Neural progenitor cell (in vitro differentiated cells): Measurements from ENCODE around the gene LMTK2. TPM values are rescaled to one million over a fixed set of nuclear protein-coding genes. Genes with fewer than 3 reads are reported as not detected.

Experiments used
- DNase-seq: peaks from one replicate; pipeline ENCODE4 v3.0.0-alpha.2; 2016; ENCODE audit warnings: low spot score
- H2AFZ ChIP-seq: fragments of 200-600 bp; sonication (generic); replicated peaks from 2 replicates; pipeline ENCODE4 v1.6.1; 2016; ENCODE audit warnings: antibody characterized with exemption
- H3F3A ChIP-seq: fragments of 200-600 bp; sonication (generic); 2 replicates; pipeline ENCODE4 v1.6.1; 2016; ENCODE audit warnings: antibody characterized with exemption, low read depth
- H3K27ac ChIP-seq: fragments of 200-600 bp; sonication (generic); 2 replicates; pipeline ENCODE4 v1.5.1; 2016; ENCODE audit warnings: mild to moderate bottlenecking
- H3K27me3 ChIP-seq: fragments of 200-600 bp; sonication (generic); 2 replicates; pipeline ENCODE4 v1.6.1; 2016; ENCODE audit warnings: mild to moderate bottlenecking, moderate library complexity
- H3K36me3 ChIP-seq: fragments of 200-600 bp; sonication (generic); 2 replicates; pipeline ENCODE4 v1.5.1; 2016
- H3K4me1 ChIP-seq: fragments of 200-600 bp; sonication (generic); 2 replicates; pipeline ENCODE4 v1.6.1; 2016; ENCODE audit warnings: mixed run types
- H3K4me2 ChIP-seq: fragments of 200-600 bp; sonication (generic); 2 replicates; pipeline ENCODE4 v1.6.1; 2016
- H3K4me3 ChIP-seq: fragments of 200-600 bp; sonication (generic); 2 replicates; pipeline ENCODE4 v1.5.1; 2016
- H3K79me2 ChIP-seq: fragments of 200-600 bp; sonication (generic); 2 replicates; pipeline ENCODE4 v1.6.1; 2016; ENCODE audit warnings: low read depth
- H3K9ac ChIP-seq: fragments of 200-600 bp; sonication (generic); 2 replicates; pipeline ENCODE4 v1.6.1; 2016
- H3K9me3 ChIP-seq: fragments of 200-600 bp; sonication (generic); 2 replicates; pipeline ENCODE4 v1.5.1; 2016; ENCODE audit warnings: low read depth
- H4K20me1 ChIP-seq: fragments of 200-600 bp; sonication (generic); 2 replicates; pipeline ENCODE4 v1.6.1; 2016; ENCODE audit warnings: low read depth
- H3K27ac Mint-ChIP-seq: 3 replicates; pipeline ENCODE4 v1.8.0; 2021; ENCODE audit warnings: mixed read lengths
- H3K27me3 Mint-ChIP-seq: 2 replicates; pipeline ENCODE4 v1.8.0; 2022; ENCODE audit warnings: low read depth, mild to moderate bottlenecking, inconsistent platforms, moderate library complexity, mixed read lengths; ENCODE audit not compliant: insufficient read depth
- H3K36me3 Mint-ChIP-seq: 3 replicates; pipeline ENCODE4 v1.8.0; 2021; ENCODE audit warnings: mixed read lengths
- H3K4me1 Mint-ChIP-seq: 3 replicates; pipeline ENCODE4 v1.8.0; 2021; ENCODE audit warnings: mixed read lengths
- H3K4me3 Mint-ChIP-seq: 3 replicates; pipeline ENCODE4 v1.8.0; 2021; ENCODE audit warnings: mild to moderate bottlenecking, moderate library complexity, mixed read lengths
- H3K9me3 Mint-ChIP-seq: 3 replicates; pipeline ENCODE4 v1.8.0; 2020; ENCODE audit warnings: mixed read lengths
- EZH2 ChIP-seq: fragments of 200-600 bp; sonication (generic); IDR thresholded peaks from 2 replicates; pipeline ENCODE4 v1.6.1; 2017; ENCODE audit warnings: antibody characterized with exemption, mild to moderate bottlenecking, moderate library complexity
- EZH2phosphoT487 ChIP-seq: fragments of 200-600 bp; sonication (generic); IDR thresholded peaks from 2 replicates; pipeline ENCODE4 v1.6.1; 2017; ENCODE audit warnings: antibody characterized with exemption
- total RNA-seq: library from RNA; depleted of rRNA; stranded (reverse); fragments of >200 nt; gene quantifications from 2 replicates; pipeline ENCODE4 v1.2.3, GENCODE V29; 2015; ENCODE audit warnings: low replicate concordance
- TF ChIP-seq, protein P1 (sequence below): fragments of 200-600 bp; sonication (generic); IDR thresholded peaks from 2 replicates; pipeline ENCODE4 v1.5.1; 2017; ENCODE audit warnings: antibody characterized with exemption, mild to moderate bottlenecking

The LMTK2 gene
- total RNA-seq, 1 donor from 2014 or later = 14.1 TPM

DNA sequence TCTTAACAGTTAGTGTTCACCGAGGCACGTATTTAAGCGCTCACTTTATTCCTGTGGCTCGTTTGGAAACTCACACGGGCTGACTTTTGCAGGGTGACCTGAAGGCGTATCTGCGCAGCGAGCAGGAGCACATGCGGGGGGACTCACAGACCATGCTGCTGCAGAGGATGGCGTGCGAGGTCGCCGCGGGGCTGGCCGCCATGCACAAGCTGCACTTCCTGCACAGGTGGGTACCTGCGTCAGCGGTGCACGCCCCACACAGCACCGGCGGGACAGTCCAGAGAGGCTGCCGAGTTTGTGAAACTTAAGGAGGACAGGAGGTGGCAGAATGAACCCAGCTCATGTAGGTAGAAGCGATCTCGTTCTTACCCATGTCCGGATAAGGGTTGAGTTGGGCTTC lies 64.8 kb downstream of the LMTK2 start:
- Mint-ChIP-seq H3K9me3 (no peaks in the 10 kb centered on the region), H3K36me3 (peaks cover 4% of the 10 kb centered on the region), H3K27ac (peak overlapping the region; percentile 65), H3K4me3 (no peak overlapping the region), H3K27me3 (peaks cover 3% of the 10 kb centered on the region), H3K4me1 (peaks cover 20% of the 10 kb centered on the region)
- no peak overlapping the region for H3K4me3 ChIP-seq
- H3K4me2 ChIP-seq = no peak overlapping the region
- H3K4me1 ChIP-seq = no peaks in the 10 kb centered on the region
- H3K36me3 ChIP-seq = peaks cover 4% of the 10 kb centered on the region
- TF ChIP-seq, protein P1, sequence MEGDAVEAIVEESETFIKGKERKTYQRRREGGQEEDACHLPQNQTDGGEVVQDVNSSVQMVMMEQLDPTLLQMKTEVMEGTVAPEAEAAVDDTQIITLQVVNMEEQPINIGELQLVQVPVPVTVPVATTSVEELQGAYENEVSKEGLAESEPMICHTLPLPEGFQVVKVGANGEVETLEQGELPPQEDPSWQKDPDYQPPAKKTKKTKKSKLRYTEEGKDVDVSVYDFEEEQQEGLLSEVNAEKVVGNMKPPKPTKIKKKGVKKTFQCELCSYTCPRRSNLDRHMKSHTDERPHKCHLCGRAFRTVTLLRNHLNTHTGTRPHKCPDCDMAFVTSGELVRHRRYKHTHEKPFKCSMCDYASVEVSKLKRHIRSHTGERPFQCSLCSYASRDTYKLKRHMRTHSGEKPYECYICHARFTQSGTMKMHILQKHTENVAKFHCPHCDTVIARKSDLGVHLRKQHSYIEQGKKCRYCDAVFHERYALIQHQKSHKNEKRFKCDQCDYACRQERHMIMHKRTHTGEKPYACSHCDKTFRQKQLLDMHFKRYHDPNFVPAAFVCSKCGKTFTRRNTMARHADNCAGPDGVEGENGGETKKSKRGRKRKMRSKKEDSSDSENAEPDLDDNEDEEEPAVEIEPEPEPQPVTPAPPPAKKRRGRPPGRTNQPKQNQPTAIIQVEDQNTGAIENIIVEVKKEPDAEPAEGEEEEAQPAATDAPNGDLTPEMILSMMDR = no peak
- TF ChIP-seq EZH2phosphoT487 = no peak
- no peak for TF ChIP-seq EZH2
- no peaks in the 10 kb centered on the region for H3F3A ChIP-seq
- no peaks in the 10 kb centered on the region for H3K9me3 ChIP-seq
- no peak overlapping the region for H2AFZ ChIP-seq
- no peaks in the 10 kb centered on the region for H3K79me2 ChIP-seq
- no peak for DNase-seq
- no peak overlapping the region for H3K9ac ChIP-seq
- H4K20me1 ChIP-seq = peaks cover 13% of the 10 kb centered on the region
- H3K27ac ChIP-seq = no peak overlapping the region
- no peaks in the 10 kb centered on the region for H3K27me3 ChIP-seq

DNA sequence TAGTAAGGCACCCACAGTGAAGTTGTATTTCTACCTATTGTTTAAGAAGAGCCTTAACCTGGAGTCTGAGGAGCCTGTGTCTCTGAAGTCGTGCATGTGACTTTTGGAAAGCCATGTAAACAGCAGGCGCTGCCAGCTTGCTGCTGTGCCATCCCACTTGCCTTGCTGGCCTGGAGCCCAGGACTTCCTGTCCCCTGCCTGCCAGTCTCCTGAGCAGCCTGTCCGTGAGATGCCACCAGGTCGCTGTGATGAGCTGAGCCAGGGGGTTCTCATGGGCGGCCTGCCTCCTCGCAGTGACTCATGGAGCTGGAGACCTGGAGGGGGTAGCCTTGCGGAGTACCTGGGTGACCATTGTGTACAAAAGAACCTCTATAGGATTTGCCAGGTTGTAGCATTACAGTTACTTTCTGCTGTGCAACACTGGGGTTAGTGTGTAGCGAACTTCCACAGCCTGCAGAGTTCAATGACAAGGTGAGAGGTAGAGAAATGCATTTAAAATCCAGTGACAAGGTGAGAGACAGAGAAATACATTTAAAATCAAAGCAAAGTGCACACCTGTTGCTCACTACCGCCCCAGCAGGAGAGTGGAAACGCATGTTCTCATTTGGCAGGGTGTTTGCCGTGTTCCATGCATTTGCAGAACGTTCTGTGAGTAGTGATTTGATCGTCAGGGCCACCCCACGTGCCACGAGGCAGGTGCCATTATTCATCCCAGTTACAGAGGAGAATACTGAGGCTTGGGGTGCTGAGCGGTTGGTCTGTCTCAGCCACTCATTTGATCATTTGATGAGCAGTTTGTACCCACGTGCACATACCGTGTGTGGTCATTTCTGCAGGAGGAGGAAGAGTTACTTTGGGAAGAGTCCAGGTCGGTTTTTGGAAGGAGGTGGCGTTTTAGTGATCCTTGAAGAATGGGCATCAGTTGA lies 67.9 kb downstream of the LMTK2 start:
- no peaks in the 10 kb centered on the region for H3K4me1 ChIP-seq
- no peak overlapping the region for H3K4me2 ChIP-seq
- no peak overlapping the region for H3K4me3 ChIP-seq
- no peaks in the 10 kb centered on the region for H3K79me2 ChIP-seq
- no peaks in the 10 kb centered on the region for H4K20me1 ChIP-seq
- H3K4me1 Mint-ChIP-seq = peaks cover 16% of the 10 kb centered on the region
- no peaks in the 10 kb centered on the region for H3K9me3 Mint-ChIP-seq
- H3K36me3 Mint-ChIP-seq = peaks cover 4% of the 10 kb centered on the region
- no peak for DNase-seq
- H2AFZ ChIP-seq = no peak overlapping the region
- peaks cover 3% of the 10 kb centered on the region for H3K27me3 Mint-ChIP-seq
- no peaks in the 10 kb centered on the region for H3K27me3 ChIP-seq
- H3K9ac ChIP-seq = no peak overlapping the region
- no peaks in the 10 kb centered on the region for H3F3A ChIP-seq
- H3K27ac Mint-ChIP-seq = no peak overlapping the region
- TF ChIP-seq EZH2 (no peak), EZH2phosphoT487 (no peak)
- TF ChIP-seq, protein P1 = no peak
- H3K27ac ChIP-seq = no peak overlapping the region
- no peak overlapping the region for H3K4me3 Mint-ChIP-seq
- no peaks in the 10 kb centered on the region for H3K9me3 ChIP-seq
- H3K36me3 ChIP-seq = peaks cover 4% of the 10 kb centered on the region

DNA sequence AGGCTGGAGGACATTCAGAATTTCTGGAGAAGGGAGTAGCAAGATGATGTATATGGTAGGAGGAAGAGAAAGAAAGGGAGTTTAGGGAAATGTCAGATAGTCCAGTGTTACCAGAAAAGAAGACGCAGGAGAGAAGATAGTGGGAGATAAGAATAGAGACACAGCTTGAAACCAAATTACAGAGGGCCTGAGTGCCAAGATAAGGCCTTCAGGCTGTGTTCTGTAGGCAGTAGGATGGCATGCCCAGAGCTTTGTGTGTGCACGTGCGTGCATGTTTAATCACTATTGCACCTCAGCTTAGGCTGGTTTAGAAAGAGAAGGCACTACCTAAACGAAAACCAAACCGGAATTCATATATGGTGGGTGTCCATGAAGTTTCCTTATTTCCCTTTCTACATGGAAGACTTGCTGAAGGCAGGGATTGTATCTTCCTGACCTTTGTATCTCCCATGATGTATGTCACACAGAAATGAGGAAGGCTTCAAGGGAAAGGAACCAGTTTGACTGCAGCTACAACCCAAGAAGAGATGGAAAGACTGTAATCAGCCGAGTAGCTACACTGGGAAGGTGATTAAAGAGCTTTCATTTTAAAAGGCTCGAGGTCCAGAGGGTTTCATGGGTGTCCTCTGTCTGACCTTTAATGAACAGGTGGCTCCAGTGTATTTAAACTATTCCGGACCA lies 68.7 kb downstream of the LMTK2 start:
- H3K27ac ChIP-seq = no peak overlapping the region
- H3K27me3 Mint-ChIP-seq = peaks cover 3% of the 10 kb centered on the region
- H3K4me2 ChIP-seq = no peak overlapping the region
- peaks cover 13% of the 10 kb centered on the region for H3K4me1 Mint-ChIP-seq
- TF ChIP-seq, protein P1 = no peak
- no peak overlapping the region for H3K4me3 Mint-ChIP-seq
- no peak overlapping the region for H3K27ac Mint-ChIP-seq
- no peak overlapping the region for H3K9ac ChIP-seq
- peaks cover 8% of the 10 kb centered on the region for H3K36me3 Mint-ChIP-seq
- H2AFZ ChIP-seq = no peak overlapping the region
- H3K79me2 ChIP-seq = no peaks in the 10 kb centered on the region
- no peak for DNase-seq
- H3K4me1 ChIP-seq = no peaks in the 10 kb centered on the region
- H3K9me3 ChIP-seq = no peaks in the 10 kb centered on the region
- no peaks in the 10 kb centered on the region for H3F3A ChIP-seq
- no peaks in the 10 kb centered on the region for H4K20me1 ChIP-seq
- H3K9me3 Mint-ChIP-seq = no peaks in the 10 kb centered on the region
- H3K4me3 ChIP-seq = no peak overlapping the region
- H3K27me3 ChIP-seq = no peaks in the 10 kb centered on the region
- H3K36me3 ChIP-seq = peaks cover 4% of the 10 kb centered on the region
